ENCODE data around the gene EXOC4.

GRCh38 chr7:133714654-133715053 lies 461.8 kb downstream of the EXOC4 start:
- TF ChIP-seq POLR2A (IDR thresholded peaks at IDR 0.05) (no peak), CTCF (IDR thresholded peaks at IDR 0.05) (no peak)
